GM20000 (cell line): ENCODE data around the gene SCRN1.

Source experiments
- DNase-seq: peaks from one replicate; pipeline ENCODE4 v3.0.0; 2012; ENCODE audit warnings: low spot score
- CTCF ChIP-seq: IDR thresholded peaks from 2 replicates; pipeline ENCODE4 v1.5.1; 2012; ENCODE audit warnings: mild to moderate bottlenecking, control low read depth; ENCODE audit errors: extremely low read depth, missing control alignments

The SCRN1 gene

GRCh38 chr7:29976266-29976665, 13.3 kb downstream of the SCRN1 start:
- no peak for DNase-seq
- no peak for TF ChIP-seq CTCF

GRCh38 chr7:29975561-29975960, 14.0 kb downstream of the SCRN1 start:
- no peak for TF ChIP-seq CTCF
- no peak for DNase-seq

DNA sequence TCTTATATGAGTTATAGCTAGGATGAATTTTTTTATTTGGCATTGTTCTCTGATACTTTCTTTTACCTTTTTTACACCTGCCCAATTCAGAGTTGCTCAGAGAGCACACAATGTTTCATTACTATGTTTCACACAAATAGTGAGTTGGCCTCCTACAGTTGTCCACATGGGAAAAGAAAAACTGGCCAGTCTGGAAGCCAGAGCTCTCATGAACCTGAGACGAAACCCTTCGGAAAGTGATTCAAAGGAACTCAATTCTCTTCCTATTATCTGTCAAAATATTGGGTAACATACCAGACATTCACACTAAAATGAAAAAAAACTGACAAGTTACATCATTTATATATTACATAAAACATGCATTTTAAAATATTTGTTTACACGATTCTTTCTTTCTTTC, 15.3 kb downstream of the SCRN1 start:
- no peak for TF ChIP-seq CTCF

DNA sequence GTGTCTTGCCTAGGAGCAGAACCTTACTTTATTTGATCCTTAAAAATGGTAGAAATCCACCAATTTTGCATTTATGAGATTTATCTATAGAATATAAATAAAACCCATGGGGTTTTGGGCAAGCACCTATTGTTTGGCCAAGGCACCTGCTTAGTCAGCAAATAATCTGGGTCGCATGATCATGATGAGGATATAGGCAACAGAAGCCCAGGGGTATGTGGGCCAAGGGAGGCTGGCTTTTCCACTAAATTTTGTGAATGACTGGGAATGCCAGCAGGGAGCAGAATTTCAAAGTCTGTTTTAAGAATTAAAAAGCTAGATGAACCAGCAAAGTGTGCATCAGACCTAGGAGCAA, 17.3 kb downstream of the SCRN1 start:
- no peak for TF ChIP-seq CTCF
- DNase-seq: no peak

More for the DNA sequence above, 15.3 kb downstream of the SCRN1 start:
- no peak for DNase-seq

DNA sequence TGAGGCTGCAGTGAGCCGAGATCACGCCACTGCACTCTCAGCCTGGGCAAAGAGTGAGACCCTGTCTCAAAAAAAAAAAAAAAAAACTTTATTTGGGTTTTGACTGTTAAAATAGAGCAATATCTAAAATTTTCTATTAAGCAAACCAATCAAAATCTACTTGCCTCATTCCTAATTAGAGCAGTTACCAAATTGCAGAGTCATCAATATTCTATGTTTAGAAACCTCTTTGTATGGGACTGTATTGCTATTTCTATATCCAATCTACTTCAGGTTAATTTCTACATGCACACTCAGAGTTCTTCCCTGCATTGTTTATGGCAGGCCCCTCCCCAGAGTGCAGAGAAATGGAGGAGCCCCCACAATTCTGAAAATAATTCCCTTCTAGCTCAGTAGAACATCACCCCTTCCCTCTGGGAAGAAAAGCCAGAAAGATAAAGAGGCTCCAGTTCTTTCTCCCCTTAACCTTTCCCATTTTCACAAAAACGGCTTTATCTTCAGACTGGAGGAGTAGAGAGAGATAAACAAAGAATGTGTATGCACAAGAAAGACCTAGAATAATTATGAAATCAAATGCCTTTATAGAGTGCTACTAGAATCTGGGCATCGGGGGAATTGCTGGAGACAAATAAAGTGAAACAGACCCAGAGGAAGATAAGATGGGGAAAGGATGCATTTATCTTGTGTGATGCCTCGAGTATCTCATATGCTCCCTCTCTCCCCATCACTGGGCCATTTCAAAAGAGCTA, 17.9 kb downstream of the SCRN1 start:
- DNase-seq: no peak
- no peak for TF ChIP-seq CTCF

GRCh38 chr7:29970158-29970557, 19.4 kb downstream of the SCRN1 start:
- no peak for TF ChIP-seq CTCF
- DNase-seq: no peak

GRCh38 chr7:29969738-29970137, 19.9 kb downstream of the SCRN1 start:
- no peak for TF ChIP-seq CTCF
- DNase-seq: no peak
